Fibroblast of peridontal ligament (primary cell): ENCODE measurements around the gene SCAMP3.
A peak's percentile ranks its signal among the peaks of the same experiment; 100 is the strongest.
"Not testable (repeated sequence)": the region's sequence is repeated elsewhere in the genome, so short reads cannot be mapped to it uniquely, and the experiment has no call there.

Experiments used
- DNase-seq: peaks from one replicate; pipeline ENCODE4 v3.0.0-alpha.2; 2010; ENCODE audit errors: extremely low read depth

The SCAMP3 gene

GRCh38 chr1:155261852-155262673 is at the start of gene SCAMP3:
TSS of gene SCAMP3 (minus strand) at chr1:155262360. CDS start at chr1:155262151, 209 bp downstream.
- DNase-seq, result peak; percentile 99

GRCh38 chr1:155309423-155310021 is 47.4 kb upstream of the SCAMP3 start:
- DNase-seq, result no peak

GRCh38 chr1:155308493-155309422 is 46.6 kb upstream of the SCAMP3 start, which contains the start of gene FDPS:
TSS of gene FDPS (plus strand) at chr1:155308866. CDS start at chr1:155309790, 924 bp downstream.
- peak; percentile 99 for DNase-seq

GRCh38 chr1:155307247-155307740 is 45.1 kb upstream of the SCAMP3 start:
- peak; percentile 74 for DNase-seq

- DNase-seq, result peak; percentile 51
Measured at GRCh38 chr1:155305881-155306391, 43.8 kb upstream of the SCAMP3 start.

- no peak for DNase-seq
Measured at GRCh38 chr1:155304558-155305063, 42.5 kb upstream of the SCAMP3 start.

- DNase-seq, result no peak
Measured at GRCh38 chr1:155301342-155301841, 39.2 kb upstream of the SCAMP3 start, which contains the start of gene PKLR. TSS of gene PKLR (minus strand) at chr1:155301438. CDS start at chr1:155301395, 43 bp downstream.

- DNase-seq, result no peak
Measured at GRCh38 chr1:155300553-155301329, 38.6 kb upstream of the SCAMP3 start.

GRCh38 chr1:155300024-155300423 is 37.9 kb upstream of the SCAMP3 start:
- DNase-seq, result no peak

- DNase-seq, result no peak
Measured at GRCh38 chr1:155297384-155297783, 35.2 kb upstream of the SCAMP3 start.

GRCh38 chr1:155296661-155297060 is 34.5 kb upstream of the SCAMP3 start:
- no peak for DNase-seq

- DNase-seq, result no peak
Measured at GRCh38 chr1:155295942-155296267, 33.7 kb upstream of the SCAMP3 start.

- DNase-seq, result no peak
Measured at GRCh38 chr1:155295183-155295941, 33.2 kb upstream of the SCAMP3 start.

GRCh38 chr1:155294520-155295182 is 32.5 kb upstream of the SCAMP3 start:
- DNase-seq, result no peak

- DNase-seq, result no peak
Measured at GRCh38 chr1:155293086-155293749, 31.1 kb upstream of the SCAMP3 start.

GRCh38 chr1:155291006-155291405 is 28.8 kb upstream of the SCAMP3 start:
- not testable (repeated sequence) for DNase-seq

GRCh38 chr1:155287987-155288543 is 25.9 kb upstream of the SCAMP3 start:
- DNase-seq, result no peak

GRCh38 chr1:155286544-155286943 is 24.4 kb upstream of the SCAMP3 start:
- DNase-seq, result no peak
